K562 treated with DMSO at 1 percent for 48 hours (cell line): ENCODE results near the gene FZD2. TPM values are rescaled to one million over a fixed set of nuclear protein-coding genes. Genes with fewer than 3 reads are reported as not detected.

Source experiments
- total RNA-seq: library from RNA; unstranded; fragments of 300-600 nt; gene quantifications from 2 replicates; pipeline ENCODE4 v1.2.3, GENCODE V29; 2022; ENCODE audit warnings: low replicate concordance; ENCODE audit errors: extremely low read depth

Gene FZD2
- not detected in 2 replicates for total RNA-seq

GRCh38 chr17:44556832-44557606, at the start of gene FZD2:
Gene FZD2 (plus strand): TSS chr17:44557484. CDS start chr17:44557689, 205 bp downstream.

Other genes starting within 250 kb of the FZD2 start
- gene RUNDC3A, start 248.9 kb upstream of the FZD2 start, total RNA-seq = not detected in 2 replicates
- not detected in 2 replicates for gene SLC25A39, start 232.7 kb upstream of the FZD2 start, total RNA-seq
- gene GRN, start 212.2 kb upstream of the FZD2 start, total RNA-seq = 244 TPM in 1 of 2 replicates, not detected in the other
- not detected in 2 replicates for gene FAM171A2, start 193.6 kb upstream of the FZD2 start, total RNA-seq
- gene ITGA2B, start 167.8 kb upstream of the FZD2 start, total RNA-seq = not detected in 2 replicates
- not detected in 2 replicates for gene GPATCH8, start 54.1 kb upstream of the FZD2 start, total RNA-seq
- not detected in 2 replicates for gene MEIOC, start 99.0 kb downstream of the FZD2 start, total RNA-seq
- gene CCDC43, start 132.3 kb downstream of the FZD2 start, total RNA-seq = not detected in 2 replicates
- gene DBF4B, start 151.2 kb downstream of the FZD2 start, total RNA-seq = not detected in 2 replicates
- gene ADAM11, start 201.5 kb downstream of the FZD2 start, total RNA-seq = not detected in 2 replicates